ENCODE measurements around the gene MTFMT.

Gene MTFMT

DNA sequence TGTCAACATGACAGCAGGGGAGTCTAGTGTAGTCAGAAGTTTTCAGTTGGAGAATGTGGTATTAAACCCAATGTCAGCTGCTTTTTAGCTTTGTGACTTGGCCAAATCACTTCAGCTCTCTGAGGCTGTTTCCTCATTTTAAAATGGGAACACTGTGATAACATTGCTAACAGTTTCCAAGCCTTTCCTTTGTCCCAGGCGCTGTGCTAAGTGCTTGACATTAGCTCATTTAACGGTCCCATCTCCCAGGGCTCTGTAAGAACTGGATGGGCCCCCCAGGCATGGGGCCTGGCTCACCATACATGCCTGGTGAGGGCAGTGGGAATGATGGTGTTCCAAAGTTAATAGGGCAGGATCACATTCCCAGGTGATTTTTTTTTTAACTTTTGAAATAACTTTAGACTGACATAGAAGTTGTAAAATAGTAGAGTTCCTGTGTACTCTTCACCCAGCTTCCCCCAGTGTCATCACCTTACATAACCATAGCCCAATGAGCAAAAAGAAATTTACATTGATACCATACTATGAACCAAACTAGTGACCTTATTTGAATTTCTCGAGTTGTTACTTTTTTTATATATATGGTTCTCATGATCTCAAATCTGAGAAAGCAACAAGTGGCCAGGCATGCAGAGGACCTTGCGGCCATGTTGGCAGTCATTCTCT lies 30.6 kb upstream of the MTFMT start:
- no peak for DNase-seq

DNA sequence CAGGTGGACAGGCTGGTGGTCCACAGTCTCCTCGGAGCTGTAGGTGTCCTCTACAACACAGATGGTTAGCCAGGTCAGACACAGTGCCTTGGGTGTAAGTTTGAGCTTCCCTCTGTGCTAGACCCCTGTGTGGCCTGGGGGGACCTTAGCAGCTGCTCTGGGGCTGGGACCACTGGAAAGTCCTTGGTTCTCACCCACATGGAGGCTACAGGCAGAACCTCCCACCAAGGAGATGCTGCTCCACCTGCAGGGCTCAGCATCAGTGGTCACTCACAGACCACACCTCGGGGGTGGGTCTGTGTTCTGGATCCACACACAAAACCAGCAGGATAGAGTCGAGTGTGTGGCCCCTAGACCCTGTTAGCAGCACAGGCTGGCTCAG lies 29.9 kb upstream of the MTFMT start:
- no peak for DNase-seq

DNA sequence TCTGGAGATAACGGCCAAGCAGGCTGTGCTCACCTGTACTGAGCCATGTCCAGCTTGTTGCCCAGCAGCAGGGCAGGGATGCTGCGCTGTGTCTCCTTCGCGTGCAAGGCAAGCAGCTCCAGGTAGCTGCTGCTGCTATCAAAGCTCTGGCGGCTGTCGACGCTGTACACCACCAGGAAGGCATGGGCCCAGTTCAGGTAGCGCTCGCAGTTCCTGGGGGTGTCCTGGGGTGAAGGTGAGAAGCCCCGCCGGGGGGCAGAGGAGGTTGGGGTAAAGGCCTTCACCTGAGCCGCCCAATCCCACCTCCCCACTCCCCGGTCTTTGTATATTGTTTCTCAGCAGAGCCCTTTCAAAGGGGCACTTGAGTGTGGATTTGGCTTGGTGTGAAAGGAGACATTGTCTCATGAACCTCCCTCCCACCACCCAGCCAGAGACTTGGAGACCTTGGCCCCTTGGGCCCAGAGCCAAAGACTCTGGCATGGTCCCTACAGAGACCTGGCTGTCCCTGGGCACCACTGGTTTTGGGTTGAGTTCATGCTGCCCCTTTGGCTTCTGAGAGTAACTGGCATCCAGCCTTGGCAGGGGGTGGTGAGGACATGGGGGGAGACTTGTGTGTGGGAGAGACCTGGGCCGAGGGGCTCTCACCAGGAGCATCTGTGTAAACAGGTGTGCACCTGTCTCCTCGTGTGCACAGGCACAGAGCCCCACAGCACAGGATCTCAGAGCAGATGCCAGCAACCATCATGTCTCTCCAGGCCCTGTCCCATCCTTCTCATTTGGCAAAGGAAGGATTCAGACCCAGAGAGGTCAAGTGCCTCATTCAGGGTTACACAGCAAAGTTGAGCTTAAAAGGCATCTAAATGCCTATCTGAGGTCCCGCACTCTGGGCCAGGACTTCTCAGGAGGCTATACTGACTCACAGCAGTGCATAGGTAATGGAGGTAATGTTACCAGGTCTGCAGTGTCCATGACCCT lies 29.2 kb upstream of the MTFMT start:
- no peak for DNase-seq

DNA sequence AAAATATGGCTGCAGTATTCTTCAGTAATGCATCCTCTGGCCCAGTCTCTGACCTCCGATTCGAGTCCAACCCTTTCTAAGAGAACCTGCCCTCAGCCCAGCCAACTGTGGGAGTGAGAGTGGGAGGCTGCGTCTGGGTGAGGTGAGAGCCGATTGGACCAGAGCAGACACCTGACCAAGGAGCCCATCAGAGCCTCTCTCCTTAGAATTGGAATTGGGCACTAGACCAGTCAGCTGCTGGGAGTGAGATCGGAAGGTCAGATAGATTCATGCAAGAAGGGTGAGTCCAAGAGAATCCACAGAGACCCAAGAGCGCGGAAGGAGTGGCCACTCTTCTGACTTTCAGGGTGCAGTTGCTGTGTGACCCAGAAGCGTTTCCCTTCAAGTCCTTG lies 28.1 kb upstream of the MTFMT start:
- no peak for DNase-seq

DNA sequence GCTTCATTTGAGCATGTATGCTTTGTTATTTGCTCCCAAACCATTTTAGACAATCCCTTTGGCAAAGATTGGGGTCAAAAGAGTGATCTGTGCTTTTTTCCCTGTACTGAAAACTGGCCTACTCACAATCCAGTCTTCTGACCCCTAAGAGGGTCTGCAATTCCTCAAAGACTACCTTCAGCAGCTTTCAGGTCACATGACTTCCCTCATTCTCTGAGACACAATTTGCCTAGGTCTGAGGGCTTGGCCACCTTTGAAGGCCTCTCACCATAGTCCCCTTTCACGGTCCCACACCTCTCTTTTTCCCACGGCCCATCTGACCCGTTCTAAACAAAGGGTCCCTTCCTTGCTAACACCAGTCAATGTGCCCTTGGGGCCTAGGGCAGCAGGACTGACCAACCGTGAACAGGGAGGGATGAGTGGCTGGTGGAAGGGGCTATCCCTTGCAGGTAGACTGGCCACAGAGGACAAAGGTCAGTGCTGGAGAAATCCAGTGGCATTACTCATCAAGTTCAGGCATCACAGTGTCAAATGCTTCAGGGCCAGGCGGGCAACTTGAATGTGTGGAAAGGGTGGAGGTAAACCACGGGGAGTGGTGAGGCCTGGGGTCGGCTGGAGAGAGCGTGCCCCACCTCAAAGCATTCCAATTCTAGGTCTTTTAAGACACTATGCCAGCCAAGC lies 27.6 kb upstream of the MTFMT start:
- DNase-seq = no peak

DNA sequence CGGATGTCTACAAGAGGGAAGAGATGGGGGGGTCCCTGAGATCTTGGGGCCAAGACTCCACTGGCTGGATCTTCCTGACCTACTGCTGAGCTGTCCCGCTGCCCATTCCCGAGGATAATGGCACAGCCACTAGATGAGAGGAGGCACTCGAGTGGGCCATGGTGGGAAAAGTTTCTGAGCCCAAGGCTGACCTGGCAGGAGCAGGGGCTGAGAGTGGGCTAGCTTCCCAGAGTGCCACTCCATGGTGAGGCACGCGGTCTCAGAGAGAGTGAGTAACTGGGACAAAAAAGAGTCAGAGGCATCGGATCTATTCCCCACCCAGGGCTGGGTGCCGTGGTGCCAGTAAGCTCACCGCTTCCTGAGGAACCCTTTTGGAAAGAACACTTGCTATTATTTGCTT lies 26.7 kb upstream of the MTFMT start:
- no peak for DNase-seq

DNA sequence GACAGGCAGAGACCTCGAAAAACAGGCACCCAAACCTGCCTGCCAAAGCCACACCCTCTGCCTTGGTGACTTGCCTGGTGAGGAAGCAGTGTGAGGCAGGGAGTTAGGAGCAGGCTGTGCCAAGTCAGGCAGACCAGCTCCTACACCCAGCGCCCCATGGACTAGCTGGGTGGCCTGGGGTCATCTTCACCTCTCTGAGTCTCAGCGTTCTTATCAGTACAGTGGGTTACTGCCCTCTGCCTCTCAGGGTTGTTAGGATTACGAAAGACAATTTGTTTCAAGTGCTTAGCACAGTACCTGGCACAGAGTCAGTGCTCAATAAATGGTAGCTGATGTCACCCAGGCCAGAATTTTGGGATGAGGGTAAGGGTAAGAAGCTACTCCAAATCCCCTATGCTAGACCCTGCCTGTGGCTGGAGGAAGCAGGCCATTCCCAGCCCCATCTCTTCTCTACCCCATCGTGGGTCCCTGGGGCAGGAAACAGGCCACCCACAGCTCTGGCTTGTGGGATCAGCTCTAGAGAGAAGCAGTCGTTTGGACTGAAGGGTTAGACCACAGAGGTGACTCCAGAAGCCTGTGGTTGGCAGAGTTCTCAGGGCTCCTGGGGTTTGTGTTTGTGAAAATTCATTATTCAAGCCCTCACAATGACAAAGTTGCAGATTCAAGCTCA lies 25.9 kb upstream of the MTFMT start:
- DNase-seq = no peak

DNA sequence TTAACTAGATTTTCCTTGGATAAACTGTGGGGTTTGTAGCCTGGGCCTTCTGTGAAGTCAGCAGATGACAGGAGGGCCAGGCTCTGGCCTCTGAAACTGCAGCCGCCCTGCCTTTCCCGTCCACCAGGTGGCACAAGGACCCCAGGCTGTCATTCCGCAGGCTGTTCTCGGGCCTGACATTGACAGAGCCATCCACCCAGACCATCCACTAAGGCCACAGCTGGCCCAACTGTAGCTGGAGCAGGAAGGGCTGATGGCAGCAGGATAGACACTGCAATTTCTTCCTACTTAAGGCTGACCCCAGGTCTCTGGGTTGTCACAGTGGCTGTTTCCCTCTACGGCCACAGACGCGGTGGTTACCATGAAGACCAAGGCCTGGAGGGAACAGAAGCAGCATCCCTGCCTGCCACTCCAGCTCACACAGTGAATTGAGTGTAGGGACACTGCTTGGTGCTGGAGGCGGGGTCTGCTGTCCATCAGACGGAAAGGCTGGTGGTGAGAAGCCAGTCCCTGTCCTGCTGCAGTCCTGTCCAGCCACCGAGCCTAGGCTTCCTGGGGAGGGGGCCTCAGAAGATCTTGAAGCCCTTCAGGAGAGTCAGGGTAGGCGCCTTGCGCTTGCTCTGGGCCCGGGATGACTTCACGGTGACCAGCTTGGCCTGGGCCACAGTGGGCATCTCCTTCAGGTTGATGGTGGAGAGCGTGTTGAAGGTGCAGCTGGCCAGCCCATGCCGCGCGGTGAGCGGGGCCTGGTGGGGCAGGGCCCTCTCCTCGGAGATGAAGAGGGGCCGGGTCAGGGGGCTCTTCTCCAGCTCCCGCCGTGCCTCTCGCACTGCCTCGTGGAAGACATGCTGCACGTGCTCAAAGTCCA lies 25.1 kb upstream of the MTFMT start:
- peak; percentile 72 for DNase-seq

DNA sequence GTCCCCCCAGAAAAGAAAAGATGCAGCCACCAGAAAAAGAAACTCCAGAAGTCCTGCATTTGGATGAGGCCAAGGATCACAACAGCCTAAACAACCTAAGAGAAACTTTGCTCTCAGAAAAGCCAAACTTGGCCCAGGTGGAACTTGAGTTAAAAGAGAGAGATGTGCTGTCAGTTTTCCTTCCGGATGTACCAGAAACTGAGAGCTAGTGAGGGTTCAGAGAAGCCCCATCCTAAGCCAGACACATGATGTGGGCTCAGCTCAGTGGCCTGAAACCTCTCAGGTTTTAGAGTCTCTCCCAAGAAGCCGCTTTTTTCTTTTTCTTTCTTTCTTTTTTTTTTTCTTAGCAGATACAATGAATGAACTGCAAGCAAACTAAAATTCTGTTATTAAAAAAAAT lies 23.5 kb upstream of the MTFMT start:
- DNase-seq = no peak

DNA sequence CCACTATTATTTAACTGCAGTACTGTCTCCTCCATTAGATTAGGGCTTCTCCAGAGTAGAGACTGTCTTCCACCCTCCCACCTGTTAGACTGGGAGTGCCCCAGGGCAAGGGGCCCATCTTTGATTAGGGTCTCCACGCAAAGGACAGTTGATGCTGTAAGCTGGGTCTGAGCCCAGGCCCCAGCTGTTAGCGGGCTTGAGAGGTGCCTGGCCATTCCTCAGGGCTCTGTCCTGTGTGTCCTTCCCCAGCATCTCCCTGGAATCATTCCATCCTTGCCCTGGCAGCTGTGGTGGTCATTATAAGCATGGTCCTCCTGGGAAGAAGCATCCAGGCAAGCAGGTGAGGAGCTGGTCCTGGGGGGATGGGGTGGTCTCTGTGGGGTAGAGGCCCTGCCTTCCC lies 21.8 kb upstream of the MTFMT start:
- DNase-seq = no peak

DNA sequence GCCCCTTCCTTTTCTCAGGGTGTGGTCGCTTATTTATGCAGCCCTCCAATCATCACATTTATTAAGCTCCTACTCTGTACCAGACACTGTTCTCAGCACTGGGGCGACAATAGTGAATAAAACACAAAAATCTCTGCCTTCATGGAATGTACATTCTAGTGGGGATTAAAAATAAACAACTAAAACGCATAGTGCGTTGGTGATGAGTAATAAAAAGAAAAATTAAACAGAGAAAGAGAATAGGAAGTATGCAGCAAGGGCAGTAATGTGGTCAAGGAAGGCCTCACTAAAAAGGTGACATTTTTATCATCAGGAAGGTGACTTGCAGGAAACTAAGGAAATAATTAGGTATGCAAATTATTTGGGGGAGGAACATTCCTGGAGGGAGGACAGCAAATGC lies 20.8 kb upstream of the MTFMT start:
- no peak for DNase-seq

DNA sequence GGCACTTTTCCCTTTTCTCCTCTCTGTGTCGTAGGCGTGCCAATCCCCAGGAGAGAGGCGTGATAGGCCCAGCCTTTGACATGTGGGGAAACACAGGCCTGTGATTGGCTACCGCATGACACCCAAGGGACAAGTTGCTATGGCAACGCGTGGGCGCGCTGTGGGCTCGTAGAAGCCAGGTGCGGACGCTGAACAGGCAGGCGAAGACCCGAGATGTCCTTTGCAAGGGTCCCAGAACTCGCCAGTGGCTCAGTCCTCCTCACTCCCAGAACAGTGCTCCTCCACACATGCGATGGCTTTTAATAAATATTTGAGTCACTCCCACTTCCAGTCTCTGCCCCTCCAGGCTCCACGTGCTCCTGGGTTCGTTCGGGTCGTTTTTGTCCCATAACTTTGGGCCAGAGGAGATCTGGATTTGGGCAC lies 20.0 kb upstream of the MTFMT start:
- DNase-seq = peak; percentile 95

DNA sequence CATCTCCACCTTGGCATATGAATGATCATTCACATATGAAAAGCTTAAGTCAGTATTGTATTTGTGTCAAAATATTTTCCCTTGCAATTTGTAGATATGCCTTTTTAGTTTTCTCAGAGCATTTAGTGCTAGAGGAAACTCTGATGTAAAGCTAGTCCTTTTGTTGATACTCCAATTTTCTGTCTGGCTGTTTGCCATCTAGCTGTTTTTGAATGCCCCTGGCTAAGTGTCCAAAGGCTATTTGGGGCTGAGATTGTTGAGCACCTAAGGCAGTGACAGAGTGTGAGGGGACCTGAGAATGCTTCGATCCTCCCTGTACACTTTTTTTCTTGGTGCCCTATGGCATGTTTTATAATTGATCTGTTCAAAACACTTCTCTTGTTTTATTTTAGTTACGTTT lies 18.8 kb upstream of the MTFMT start:
- no peak for DNase-seq

DNA sequence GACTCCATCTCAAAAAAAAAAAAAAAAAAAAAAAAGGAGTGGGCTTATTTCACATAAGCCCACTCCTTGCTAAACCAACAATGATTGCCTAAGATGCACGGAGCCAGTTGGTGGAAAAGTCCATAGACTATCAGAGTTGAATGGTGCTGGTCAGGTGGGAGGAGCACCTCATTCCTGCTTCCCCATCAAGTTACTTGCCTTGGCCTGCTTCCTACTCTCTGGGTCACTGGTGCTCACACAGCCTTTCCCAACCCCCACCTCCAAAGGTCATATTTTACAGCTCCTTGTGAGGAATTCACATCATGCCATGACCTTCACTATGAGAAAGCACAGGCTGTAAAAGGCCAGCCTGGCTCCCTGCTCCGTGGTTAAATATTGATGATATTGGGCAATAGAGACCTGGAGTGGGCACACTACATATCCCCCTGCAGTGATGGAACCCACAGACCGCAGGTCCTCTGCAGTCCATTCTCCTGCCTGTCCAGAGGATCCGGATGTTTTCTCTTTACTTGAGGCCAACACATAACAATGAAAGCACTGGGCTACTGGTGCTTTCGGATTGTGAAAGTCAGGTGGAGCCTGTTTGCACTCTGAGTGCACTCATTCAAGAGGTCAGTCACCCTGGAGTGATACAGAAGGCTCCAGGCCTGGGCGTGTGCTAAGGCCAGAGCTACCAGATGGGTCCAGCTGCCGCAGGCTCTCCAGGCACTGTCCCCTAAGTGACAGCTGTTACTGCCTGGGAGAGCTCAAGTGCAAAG lies 15.5 kb upstream of the MTFMT start, which contains the start of gene SLC51B:
Gene SLC51B, plus strand, starts transcription at position 664 of the 758 bp plus-strand sequence. CDS start 4,618 bp downstream, outside the sequence.
- DNase-seq = no peak

DNA sequence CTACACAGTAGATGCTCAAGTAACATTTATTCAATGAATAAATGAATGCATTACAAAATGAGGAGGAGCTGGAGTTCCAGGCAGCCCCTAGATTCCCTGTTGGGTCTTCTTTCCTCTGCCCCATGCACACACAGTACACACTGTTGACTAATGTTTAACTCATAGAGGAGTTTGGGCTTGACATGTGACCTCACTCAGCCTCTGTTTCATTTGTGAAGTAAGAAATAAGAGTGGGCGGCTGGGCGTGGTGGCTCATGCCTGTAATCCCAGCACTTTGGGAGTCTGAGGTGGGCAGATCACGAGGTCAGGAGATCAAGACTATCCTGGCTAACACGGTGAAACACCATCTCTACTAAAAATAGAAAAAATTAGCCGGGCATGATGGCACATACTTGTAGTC lies 14.8 kb upstream of the MTFMT start:
- peak; percentile 32 for DNase-seq

DNA sequence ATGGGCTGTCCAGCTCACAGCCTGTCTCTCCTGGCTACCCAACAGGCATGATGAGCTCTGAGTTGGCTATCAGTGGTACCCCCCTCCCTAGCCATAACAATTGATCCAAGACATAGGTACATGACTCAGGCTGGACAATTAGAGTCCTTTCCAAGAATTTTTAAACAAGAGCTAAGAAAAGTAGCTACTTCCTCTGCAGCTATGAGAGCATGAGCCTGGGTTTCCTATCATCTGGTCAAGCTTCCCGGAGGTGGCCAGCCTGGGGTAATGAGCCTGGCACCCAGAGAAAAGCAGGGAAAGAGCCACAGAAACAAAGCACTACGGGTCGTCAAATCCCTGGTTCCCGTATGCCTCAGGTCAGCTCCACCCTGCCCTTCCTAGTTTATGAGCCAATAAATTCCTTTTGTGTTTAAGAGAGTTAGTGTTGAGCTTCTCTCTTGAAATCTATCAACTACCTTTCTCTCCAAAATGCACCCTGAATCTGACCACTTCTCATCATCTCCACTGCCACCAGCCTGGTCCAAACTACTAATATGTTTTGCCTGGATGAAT lies 13.4 kb upstream of the MTFMT start:
- DNase-seq = no peak

DNA sequence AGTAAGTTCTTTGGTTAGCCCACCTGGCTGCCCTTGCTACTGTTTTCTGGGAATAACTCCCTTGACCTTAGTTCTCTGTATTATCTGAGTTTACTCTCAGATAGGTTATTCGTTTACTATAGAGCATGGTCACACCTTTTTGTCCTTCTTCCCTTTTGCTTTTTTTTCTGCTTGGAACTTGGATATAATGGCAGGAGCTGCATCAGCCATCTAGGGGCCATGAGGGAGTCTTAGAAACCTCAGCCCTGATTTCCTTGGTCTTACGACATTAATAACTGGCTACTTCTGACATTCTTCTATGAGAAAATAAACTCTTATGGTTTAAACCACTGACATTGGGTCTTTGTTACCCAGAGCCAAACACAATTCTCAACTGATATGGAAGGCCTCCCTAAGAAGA lies 12.3 kb upstream of the MTFMT start:
- no peak for DNase-seq

DNA sequence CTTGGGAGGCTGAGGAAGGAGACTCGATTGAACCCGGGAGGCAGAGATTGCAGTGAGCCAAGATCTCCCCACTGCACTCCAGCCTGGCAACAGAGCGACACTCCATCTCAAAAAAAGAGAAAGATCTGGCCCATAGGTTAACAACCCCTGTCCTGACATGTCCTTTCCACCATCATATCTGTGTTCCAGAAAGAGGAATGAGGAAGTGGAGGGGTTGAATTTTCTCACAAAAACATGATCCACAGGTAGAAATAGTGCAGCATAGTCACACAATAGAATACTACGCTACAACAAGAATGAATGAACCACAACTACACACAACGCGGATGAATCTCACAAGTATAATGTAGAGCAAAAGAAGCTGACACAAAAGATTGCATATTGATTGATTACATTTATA lies 11.0 kb upstream of the MTFMT start:
- no peak for DNase-seq

DNA sequence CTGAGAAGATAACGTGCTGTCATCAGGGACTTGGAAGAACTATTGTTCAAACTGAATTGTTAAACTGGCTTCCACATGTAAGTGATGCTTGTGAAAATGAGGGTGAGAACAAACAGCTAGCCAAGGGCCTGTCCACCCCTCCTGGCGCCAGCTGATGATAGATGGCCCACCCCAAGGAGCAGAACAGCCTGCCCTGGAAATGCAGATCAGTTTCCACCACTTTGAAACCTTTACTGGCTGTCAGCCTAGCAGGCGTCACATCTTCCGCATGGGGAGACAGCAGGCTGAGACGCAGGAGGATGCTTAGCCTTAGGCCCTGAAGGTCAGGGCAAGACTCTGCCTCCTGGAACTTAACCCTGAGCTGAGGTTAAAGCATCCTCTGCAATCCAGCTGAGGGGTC lies 9.4 kb upstream of the MTFMT start:
- no peak for DNase-seq

DNA sequence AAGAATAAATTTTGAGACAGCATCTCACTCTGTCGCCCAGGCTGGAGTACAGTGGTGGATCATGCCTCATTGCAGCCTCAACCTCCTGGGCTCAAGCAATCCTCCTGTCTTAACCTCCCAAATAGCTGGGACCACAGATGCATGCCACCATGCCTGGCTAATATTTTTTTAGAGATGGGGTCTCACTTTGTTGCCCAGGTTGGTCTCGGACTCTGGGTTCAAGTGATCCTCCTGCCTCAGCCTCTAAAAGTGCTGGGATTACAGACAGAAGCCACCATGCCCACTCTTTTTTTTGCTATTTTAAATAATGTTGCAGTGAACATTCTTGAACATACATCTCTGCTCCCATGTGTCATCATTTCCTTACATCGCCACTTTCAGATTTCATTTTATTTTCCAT lies 9.0 kb upstream of the MTFMT start:
- DNase-seq = no peak

DNA sequence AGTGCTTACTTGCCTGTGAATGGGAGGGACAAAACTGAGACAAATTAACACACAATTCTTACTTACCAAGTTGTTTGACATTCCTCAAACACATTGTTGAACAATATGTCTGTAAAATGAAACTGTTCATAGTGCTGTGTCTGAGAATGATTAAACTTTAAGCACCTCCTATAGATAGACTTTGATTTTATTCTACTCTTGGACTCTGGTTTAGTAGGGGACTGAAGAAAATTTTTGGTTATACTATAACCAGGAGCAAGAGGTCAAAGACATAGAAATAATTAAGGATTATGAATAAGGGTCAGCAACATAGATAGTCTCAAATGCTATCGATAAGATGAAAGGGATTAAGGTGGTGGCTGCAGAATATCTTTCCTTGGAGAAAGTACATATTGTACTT lies 7.9 kb upstream of the MTFMT start:
- no peak for DNase-seq

All from stimulated activated CD4-positive, alpha-beta T cell treated with anti-CD3 and anti-CD28 coated beads, Interleukin-15, amount 100 ng/mL, for 24 hours (primary cell).